SK-N-SH treated with all-trans-retinoic acid at 6 μM for 48 hours (cell line): ENCODE measurements around the gene DOK6.
A peak's percentile ranks its signal among the peaks of the same experiment; 100 is the strongest.
"Not testable (repeated sequence)": the region's sequence is repeated elsewhere in the genome, so short reads cannot be mapped to it uniquely, and the experiment has no call there.

ENCODE experiments used
- ATAC-seq: fragments of 200-7000 bp; cut with Tn5 transposase; 3 replicates; pipeline ENCODE4 v1.9.1; 2020; ENCODE audit warnings: mild to moderate bottlenecking, moderate library complexity
- ARNTL ChIP-seq: fragments of 450-650 bp; formaldehyde crosslinking; IDR thresholded peaks from 2 replicates; pipeline ENCODE4 v1.5.0; 2020; ENCODE audit warnings: low read depth, mild to moderate bottlenecking, moderate library complexity, borderline replicate concordance
- BACH2 ChIP-seq: fragments of 250-450 bp; sonication (Bioruptor Pico); IDR thresholded peaks from 2 replicates; pipeline ENCODE4 v1.9.0; 2021; ENCODE audit warnings: mild to moderate bottlenecking, borderline replicate concordance
- CSDC2 ChIP-seq: fragments of 250-450 bp; sonication (Bioruptor Pico); IDR thresholded peaks from 2 replicates; pipeline ENCODE4 v1.5.0; 2020; ENCODE audit warnings: mild to moderate bottlenecking, moderate library complexity
- ESRRG ChIP-seq: fragments of 250-450 bp; sonication (Bioruptor Pico); IDR thresholded peaks from 2 replicates; pipeline ENCODE4 v1.6.1; 2021; ENCODE audit warnings: mild to moderate bottlenecking
- ISL1 ChIP-seq: fragments of 250-450 bp; sonication (Bioruptor Pico); IDR thresholded peaks from 2 replicates; pipeline ENCODE4 v2.1.2; 2022; ENCODE audit warnings: mild to moderate bottlenecking, moderate library complexity
- OSR1 ChIP-seq: fragments of 250-450 bp; sonication (Bioruptor Pico); IDR thresholded peaks from 2 replicates; pipeline ENCODE4 v1.8.0; 2022; ENCODE audit warnings: moderate library complexity, mild to moderate bottlenecking, inconsistent platforms
- PATZ1 ChIP-seq: fragments of 250-450 bp; sonication (Bioruptor Pico); IDR thresholded peaks from 2 replicates; pipeline ENCODE4 v1.8.0; 2020; ENCODE audit warnings: mild to moderate bottlenecking, moderate library complexity, borderline replicate concordance
- POU6F1 ChIP-seq: fragments of 250-450 bp; sonication (Bioruptor Pico); IDR thresholded peaks from 2 replicates; pipeline ENCODE4 v1.8.0; 2021; ENCODE audit warnings: low read depth, mild to moderate bottlenecking, moderate library complexity, borderline replicate concordance
- PPARA ChIP-seq: fragments of 250-450 bp; sonication (Bioruptor Pico); IDR thresholded peaks from 2 replicates; pipeline ENCODE4 v1.5.0; 2020; ENCODE audit warnings: mild to moderate bottlenecking, borderline replicate concordance
- RARB ChIP-seq: fragments of 250-450 bp; sonication (Bioruptor Pico); IDR thresholded peaks from 2 replicates; pipeline ENCODE4 v1.8.0; 2021; ENCODE audit warnings: mild to moderate bottlenecking, moderate library complexity
- SNAI2 ChIP-seq: fragments of 250-450 bp; sonication (Bioruptor Pico); IDR thresholded peaks from 2 replicates; pipeline ENCODE4 v1.5.0; 2020; ENCODE audit warnings: mild to moderate bottlenecking, moderate library complexity
- TCF4 ChIP-seq: fragments of 250-450 bp; sonication (Bioruptor Pico); IDR thresholded peaks from 2 replicates; pipeline ENCODE4 v1.8.0; 2021; ENCODE audit warnings: mild to moderate bottlenecking, moderate library complexity, borderline replicate concordance
- TOX ChIP-seq: fragments of 250-450 bp; sonication (Bioruptor Pico); IDR thresholded peaks from 2 replicates; pipeline ENCODE4 v1.8.0; 2021; ENCODE audit warnings: mild to moderate bottlenecking, moderate library complexity, borderline replicate concordance
- TSHZ2 ChIP-seq: fragments of 250-450 bp; sonication (Bioruptor Pico); IDR thresholded peaks from 2 replicates; pipeline ENCODE4 v1.5.0; 2020; ENCODE audit warnings: mild to moderate bottlenecking, moderate library complexity
- ZFP30 ChIP-seq: fragments of 450-650 bp; formaldehyde crosslinking; IDR thresholded peaks from 2 replicates; pipeline ENCODE4 v1.5.0; 2022; ENCODE audit warnings: mild to moderate bottlenecking, moderate library complexity
- ZNF70 ChIP-seq: fragments of 450-650 bp; formaldehyde crosslinking; IDR thresholded peaks from 2 replicates; pipeline ENCODE4 v1.5.0; 2020; ENCODE audit warnings: mild to moderate bottlenecking, moderate library complexity
- ZNF8 ChIP-seq: fragments of 450-650 bp; formaldehyde crosslinking; IDR thresholded peaks from 2 replicates; pipeline ENCODE4 v1.5.0; 2020; ENCODE audit warnings: mild to moderate bottlenecking, moderate library complexity

The DOK6 gene

GRCh38 chr18:69658685-69659084, 258.0 kb downstream of the DOK6 start (continued):
- TF ChIP-seq POU6F1 (no peak), RARB (CRISPR knock-in tag) (no peak), ZFP30 (no peak), ESRRG (CRISPR knock-in tag) (no peak), PPARA (no peak), OSR1 (CRISPR knock-in tag) (no peak)

GRCh38 chr18:69659142-69659651, 258.5 kb downstream of the DOK6 start:
- TF ChIP-seq TSHZ2 (no peak), OSR1 (CRISPR knock-in tag) (no peak), ZNF8 (CRISPR knock-in tag) (no peak), TCF4 (no peak), PATZ1 (no peak), TOX (CRISPR knock-in tag) (no peak), BACH2 (CRISPR knock-in tag) (no peak), RARB (CRISPR knock-in tag) (no peak), ZNF70 (CRISPR knock-in tag) (no peak), ARNTL (CRISPR knock-in tag) (no peak), POU6F1 (no peak), CSDC2 (CRISPR knock-in tag) (no peak), ZFP30 (no peak), PPARA (no peak), ISL1 (no peak)
- ATAC-seq: no peak

GRCh38 chr18:69662090-69662489, 261.4 kb downstream of the DOK6 start:
- ATAC-seq: not testable (repeated sequence)

GRCh38 chr18:69664399-69664798, 263.7 kb downstream of the DOK6 start:
- no peak for ATAC-seq
- TF ChIP-seq CSDC2 (CRISPR knock-in tag) (no peak), ARNTL (CRISPR knock-in tag) (no peak)

- no peak for TF ChIP-seq SNAI2 (CRISPR knock-in tag)
- no peak for TF ChIP-seq TCF4
- TF ChIP-seq CSDC2 (CRISPR knock-in tag): no peak
- TF ChIP-seq ARNTL (CRISPR knock-in tag): no peak
- no peak for TF ChIP-seq PATZ1
- TF ChIP-seq, all 23 proteins: peak for 0
- peak; percentile 27; the same call in 2 of the 3 replicates for ATAC-seq
Observed at GRCh38 chr18:69674292-69674877, 273.7 kb downstream of the DOK6 start.
